HG02840 (cell line): ENCODE results near the gene PTPRN2.

Experiments used
- ATAC-seq: cut with Tn5 transposase; IDR thresholded peaks from one replicate; pipeline ENCODE4 v1.9.1; 2021; ENCODE audit warnings: mild to moderate bottlenecking, moderate library complexity, moderate number of reproducible peaks; ENCODE audit not compliant: unreplicated experiment, low FRiP score

Gene PTPRN2

DNA sequence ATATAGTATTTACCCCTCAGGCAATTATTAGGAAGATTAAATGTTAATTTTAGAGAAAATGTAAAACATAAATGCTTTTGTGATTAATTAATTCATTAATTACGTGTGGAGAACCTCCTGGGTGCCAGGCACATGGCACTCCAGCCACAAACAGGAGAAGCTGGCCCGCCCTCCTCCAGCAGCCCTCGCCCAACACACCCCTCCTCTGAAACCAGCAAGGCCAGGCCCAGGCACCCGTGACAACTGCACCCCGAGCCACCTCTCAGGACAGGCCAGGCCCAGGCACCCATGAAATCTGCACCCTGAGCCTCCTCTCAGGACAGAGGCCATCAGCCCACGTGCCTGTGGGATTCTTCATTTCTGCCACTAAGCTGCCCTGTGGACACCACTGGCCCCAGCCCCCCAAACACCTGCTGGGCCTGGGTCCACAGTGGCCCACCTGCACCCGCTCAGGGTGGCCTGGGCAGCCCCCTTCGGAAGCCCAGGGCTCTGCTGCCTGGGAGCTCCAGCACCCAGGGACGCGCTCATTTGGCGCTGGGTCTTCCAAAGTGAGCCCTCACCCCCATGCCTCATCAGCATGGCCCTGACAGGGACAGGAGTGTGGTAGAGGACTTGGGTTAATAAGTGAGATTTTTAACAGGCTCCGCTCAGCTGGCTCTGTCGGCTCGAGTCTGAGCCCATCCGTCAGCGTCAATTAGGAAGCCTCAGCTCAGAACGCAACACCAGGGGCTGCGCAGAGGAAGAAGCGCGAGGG is 768.7 kb downstream of the PTPRN2 start:
- no peak for ATAC-seq

- no peak for ATAC-seq
Measured at GRCh38 chr7:157817944-157818700, 769.5 kb downstream of the PTPRN2 start.

- no peak for ATAC-seq
Measured at GRCh38 chr7:157817433-157817832, 770.2 kb downstream of the PTPRN2 start.

GRCh38 chr7:157816526-157817250 is 770.9 kb downstream of the PTPRN2 start:
- no peak for ATAC-seq

DNA sequence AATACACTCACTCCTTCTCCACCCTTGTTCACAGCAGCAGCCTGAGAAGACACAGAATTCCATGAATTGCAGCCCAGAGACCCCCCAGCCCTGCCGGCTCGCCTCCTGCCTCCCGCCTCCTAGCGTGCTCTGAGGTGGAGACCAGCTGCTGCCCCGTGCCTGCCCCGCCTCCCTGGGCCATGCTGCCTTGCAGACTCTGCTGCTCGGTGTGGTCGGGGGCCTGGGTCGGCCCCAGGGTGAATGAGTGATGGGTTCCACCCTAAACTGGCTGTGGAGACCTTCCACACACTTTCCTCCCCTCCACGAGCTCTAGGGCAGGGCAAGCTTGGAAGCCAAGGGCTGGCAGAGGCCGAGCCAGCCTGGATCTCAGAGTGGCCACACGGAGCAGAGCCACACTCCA is 771.5 kb downstream of the PTPRN2 start:
- ATAC-seq: no peak

DNA sequence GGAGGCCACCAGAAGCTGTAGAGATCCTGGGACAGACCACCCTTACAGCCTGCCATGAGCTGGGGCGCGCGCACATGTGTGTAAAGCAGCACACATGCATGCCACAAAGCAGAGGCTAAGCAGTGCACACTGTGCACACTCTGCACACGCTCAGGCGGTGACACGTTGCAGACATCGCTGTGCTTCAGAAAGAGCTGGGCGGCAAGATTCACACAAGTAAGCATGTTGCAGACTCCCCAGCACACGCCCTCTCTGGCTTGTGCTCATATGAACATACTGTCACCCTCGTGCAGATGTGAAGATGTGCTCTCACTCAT is 772.0 kb downstream of the PTPRN2 start:
- no peak for ATAC-seq

DNA sequence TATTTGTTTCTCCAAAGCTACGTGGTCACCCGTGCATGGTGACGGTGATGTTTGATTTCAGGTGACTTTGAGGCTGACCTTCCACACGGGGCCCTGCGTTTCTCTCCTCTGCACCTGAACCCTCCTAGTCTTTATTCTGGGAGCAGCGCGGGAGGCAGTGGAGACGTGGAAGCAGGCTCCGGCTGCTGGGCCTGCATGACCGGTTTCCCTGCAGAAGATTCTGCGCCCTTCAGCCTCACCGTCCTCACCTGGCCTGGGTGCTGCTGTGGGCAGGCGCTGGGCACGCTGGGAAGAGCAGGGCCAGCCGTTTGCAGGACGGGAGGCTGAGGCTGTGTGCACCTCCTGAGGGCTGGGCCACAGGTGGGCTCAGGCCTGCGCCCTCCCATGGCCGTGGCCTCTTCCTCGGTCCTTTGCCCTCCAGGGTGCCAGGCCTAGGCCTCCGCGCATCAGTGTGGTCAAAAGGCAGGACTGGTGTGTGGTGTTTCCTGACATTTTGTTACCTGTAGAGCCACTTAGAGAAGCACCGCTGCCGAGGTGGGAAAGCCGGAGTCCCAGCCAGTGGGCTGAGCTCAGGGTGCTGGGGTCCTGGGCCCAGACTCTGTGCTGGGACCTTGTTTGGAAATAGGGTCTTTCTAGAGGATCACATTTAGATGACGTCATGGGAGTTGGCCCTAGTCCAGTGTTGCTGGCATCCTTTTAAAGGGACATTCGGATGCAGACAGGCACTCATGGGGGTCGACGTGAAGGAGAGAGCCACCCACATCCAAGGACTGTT is 772.5 kb downstream of the PTPRN2 start:
- no peak for ATAC-seq

- no peak for ATAC-seq
Measured at GRCh38 chr7:157813741-157814661, 773.6 kb downstream of the PTPRN2 start.

DNA sequence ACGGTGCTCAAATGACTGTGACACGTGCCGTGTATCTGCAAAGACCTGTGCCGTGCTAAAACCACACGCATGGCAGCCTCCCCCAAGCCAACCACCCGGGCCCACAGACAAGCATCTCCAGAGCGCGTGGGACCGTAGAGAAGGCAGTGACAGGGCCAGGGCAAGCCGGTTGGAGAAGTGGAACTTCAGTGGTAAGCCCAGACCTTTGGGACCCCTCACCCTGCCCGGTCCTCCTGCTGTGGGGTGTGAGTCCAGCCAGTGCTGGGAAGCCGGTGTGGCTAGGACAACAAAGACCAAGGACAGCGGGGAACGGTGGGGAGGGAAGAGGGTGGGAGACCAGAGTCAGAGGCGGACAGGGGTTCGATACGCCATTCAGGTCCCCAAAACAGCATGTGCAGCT is 774.6 kb downstream of the PTPRN2 start:
- ATAC-seq: no peak

DNA sequence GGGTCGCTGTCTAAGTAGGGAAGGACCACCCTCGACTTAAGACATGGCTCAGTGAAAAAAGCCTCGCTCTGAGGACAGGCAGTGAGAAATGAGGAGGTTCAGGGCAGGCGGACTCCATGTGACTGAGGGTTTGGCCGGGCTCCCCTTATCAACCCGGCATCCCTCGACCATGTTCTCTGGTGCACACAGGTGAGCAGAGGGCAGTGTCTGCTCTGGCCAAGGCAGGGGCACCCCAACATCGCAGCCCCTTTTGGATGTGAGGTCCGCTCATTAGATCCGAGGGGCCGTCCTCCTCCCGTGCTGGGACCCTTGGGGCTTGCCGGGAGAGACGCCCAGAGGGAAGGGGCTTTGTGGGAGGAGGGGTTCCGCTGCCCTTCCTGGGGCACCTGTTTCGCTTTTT is 775.7 kb downstream of the PTPRN2 start:
- ATAC-seq: no peak

DNA sequence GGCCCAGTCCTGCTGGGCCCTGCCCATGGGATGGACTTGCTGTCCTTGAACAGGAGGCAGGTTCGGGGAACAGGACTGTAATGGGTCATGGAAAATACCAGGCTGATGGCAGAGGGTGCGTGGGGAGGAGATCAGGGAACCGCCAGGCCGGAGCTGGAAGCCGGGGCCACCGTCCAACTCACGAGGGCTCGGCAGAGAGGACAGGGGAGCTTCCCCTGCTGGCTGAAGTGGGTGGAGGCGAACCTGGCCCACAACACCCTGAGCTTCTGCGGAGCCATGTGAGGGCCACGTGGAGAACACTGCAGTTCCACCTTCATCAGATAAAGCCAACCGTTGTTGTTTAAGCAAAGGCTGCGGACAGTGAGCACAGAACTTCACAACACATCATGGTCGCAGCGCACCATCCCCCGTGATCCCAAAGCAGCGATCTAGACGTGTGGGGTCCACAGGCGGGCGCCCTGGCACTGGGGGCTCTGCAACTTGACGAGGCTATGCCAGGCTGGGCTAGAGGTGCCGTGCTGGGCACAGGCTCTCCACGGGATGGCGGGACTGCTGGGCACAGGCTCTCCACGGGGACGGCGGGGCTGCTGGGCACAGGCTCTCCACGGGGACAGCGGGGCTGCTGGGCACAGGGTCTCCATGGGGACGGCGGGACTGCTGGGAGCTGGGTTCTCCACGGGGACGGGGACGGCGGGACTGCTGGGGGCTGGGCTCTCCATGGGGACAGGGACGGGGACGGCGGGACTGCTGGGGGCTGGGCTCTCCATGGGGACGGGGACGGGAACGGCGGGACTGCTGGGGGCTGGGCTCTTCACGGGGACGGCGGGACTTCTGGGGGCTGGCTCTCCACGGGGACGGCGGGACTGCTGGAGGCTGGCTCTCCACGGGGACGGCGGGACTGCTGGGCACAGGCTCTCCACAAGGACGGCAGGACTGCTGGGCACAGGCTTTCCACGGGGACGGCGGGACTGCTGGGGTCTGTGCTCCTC is 777.5 kb downstream of the PTPRN2 start:
- no peak for ATAC-seq

DNA sequence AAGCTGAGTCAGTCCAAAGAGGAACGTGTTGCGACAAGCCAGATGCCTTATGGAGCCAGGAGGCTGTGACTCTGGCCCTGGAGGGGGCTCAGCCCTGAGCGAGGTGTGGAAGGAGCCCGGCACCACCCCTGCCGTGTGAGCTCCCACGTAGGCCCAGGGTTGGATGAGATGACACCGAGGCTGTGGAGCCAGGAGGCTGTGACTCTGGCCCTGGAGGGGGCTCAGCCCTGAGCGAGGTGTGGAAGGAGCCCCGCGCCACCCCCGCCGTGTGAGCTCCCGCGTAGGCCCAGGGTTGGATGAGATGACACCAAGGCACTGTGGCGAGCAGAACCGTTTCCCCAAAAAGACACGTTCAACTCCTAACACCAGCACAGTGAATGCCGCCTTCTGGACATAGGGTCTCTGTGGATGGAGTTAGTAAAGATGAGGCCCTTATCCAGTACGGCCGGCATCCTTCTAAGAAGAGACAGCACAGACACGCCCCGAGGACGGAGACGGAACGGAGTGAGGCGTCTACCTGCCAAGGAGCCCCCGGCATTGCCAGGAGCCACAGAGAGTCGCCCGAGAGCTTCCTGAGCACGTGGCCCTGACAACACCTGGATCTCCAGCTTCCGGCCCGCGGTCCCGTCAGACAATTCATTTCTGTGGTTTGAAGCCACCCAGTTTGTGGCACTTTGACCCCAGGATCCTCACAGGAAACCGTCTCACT is 778.3 kb downstream of the PTPRN2 start:
- no peak for ATAC-seq

DNA sequence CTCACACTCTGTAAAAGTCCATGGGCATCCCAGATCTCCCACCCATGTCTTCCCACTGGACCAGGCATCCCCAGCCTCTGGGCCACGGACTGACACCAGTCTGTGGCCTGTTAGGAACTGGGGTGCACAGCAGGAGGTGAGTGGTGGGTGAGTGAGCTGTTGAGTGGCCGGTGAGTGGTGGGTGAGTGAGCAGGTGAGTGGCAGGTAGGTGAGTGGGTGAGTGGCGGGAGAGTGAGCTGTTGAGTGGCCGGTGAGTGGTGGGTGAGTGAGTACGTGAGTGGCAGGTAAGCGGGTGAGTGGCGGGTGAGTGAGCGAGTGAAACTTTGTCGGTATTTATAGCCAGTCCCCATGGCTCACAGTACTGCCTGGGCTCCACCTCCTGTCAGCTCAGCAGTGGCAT is 779.6 kb downstream of the PTPRN2 start:
- no peak for ATAC-seq

DNA sequence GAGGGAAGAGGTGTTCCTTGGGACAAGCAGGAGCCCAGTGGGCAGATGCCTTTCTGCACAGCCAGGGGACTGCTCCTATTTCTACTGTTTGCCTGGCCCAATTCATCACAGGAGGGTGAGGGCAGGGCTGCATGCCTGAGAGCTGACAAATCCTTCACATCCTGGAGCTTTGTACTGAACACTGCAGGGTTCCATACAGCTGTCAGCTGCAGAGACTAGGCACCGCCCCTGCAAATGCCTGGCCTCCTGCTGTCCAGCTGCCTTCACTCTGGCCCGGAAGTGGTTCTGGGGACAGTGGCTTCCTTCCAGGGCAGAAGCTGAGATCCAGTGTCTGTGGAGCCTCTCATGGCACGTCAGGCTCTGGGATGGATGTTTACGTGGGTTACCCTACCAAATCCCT is 780.1 kb downstream of the PTPRN2 start:
- ATAC-seq: no peak

DNA sequence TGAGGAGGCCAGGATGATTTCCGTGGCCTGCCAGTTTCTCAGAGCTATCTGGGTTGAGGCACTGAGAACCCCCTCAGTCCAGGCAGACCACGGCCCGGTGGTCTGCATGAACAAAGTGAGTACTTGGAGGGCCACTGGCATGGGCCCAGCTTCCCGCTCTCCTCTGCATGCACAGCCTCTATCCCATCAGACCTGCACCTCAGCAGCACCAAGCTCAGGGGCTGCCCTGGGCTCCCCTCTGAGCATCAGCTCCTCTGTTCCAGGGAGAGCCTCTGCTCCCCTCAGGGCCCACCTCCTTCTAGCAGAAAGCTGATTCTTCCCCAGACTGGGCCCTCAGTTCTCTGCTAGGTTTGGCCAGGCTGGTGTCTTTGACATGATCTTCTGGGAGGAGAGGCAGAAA is 780.9 kb downstream of the PTPRN2 start:
- no peak for ATAC-seq

DNA sequence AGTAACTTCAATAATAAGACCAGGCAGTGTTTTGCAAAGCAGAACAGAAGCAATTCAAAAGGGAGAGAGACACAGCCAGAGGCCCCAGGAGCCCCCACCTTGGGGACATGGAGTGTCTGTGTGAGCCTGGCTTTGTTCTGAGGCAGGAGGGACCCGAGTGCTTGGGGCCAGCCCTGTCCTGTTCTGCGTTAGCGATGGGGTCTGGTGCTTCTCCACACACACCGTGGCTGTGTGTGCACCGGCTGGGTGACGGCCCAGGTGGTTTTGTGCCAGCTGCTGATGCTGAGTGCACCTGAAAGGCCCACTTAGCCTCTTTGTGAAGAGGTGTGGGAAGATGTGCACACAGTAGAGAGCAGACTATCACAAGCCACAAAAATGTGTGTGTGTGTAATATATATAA is 781.9 kb downstream of the PTPRN2 start:
- ATAC-seq: no peak

GRCh38 chr7:157803906-157804305 is 783.7 kb downstream of the PTPRN2 start:
- ATAC-seq: no peak
